Stimulated activated CD8-positive, alpha-beta memory T cell treated with anti-CD3 and anti-CD28 coated beads, Interleukin-15, amount 100 ng/mL, for 1 hour (primary cell): ENCODE measurements around the gene SOBP.
A peak's percentile ranks its signal among the peaks of the same experiment; 100 is the strongest.
"Not testable (repeated sequence)": the region's sequence is repeated elsewhere in the genome, so short reads cannot be mapped to it uniquely, and the experiment has no call there.

Experiments used
- DNase-seq: peaks from one replicate; pipeline ENCODE4 v3.0.0-alpha.2; 2020; ENCODE audit warnings: low read depth

SOBP gene, protein sequence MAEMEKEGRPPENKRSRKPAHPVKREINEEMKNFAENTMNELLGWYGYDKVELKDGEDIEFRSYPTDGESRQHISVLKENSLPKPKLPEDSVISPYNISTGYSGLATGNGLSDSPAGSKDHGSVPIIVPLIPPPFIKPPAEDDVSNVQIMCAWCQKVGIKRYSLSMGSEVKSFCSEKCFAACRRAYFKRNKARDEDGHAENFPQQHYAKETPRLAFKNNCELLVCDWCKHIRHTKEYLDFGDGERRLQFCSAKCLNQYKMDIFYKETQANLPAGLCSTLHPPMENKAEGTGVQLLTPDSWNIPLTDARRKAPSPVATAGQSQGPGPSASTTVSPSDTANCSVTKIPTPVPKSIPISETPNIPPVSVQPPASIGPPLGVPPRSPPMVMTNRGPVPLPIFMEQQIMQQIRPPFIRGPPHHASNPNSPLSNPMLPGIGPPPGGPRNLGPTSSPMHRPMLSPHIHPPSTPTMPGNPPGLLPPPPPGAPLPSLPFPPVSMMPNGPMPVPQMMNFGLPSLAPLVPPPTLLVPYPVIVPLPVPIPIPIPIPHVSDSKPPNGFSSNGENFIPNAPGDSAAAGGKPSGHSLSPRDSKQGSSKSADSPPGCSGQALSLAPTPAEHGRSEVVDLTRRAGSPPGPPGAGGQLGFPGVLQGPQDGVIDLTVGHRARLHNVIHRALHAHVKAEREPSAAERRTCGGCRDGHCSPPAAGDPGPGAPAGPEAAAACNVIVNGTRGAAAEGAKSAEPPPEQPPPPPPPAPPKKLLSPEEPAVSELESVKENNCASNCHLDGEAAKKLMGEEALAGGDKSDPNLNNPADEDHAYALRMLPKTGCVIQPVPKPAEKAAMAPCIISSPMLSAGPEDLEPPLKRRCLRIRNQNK

DNA sequence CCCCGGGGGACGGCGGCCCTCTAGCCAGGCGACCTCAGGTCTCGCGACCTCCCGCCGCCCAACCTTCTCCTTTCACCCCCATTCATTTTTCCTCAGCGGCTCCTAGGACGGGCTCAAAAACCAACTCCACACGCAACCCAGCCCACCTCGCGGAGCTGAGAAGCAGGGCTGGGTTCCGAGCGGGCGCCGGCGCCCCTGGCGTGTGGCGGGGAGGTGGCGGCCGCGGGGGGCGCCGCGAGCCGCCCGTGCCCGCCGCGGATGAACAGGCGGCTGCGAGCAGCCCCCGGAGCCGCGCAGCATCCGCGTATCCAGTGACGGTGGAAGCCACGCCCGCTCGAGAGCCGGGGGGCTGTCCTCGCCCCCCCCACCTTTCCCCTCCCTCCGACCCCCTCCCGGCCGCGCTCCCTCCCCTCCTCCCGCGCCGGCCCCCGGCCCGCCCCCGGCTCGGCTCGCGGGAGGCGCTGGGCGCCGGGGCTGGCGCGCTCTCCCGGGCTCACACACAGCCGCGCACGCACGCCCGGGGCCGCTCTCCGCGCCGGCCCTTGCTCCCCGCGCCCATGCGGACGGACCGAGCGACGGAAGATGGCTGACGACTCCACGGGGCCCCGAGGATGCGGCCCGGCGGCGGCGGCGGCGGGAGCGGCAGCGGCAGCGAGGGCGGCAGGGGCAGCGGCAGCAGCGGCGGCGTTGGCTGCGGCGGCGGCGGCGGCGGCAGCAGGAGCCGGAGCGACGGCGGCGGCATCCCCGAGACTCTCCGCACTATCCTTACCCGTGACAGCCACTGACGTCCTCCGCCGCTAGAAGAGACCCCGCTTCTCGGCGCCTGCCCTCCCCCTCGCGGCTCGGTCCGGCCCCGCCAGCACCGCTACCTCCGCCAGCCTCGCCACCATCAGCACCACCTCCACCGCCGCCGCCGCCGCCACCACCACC, at the start of gene SOBP:
Gene SOBP (plus strand): TSS at position 482 of the 930 bp plus-strand sequence. CDS start 500 bp downstream, outside the sequence.
- DNase-seq, result no peak

DNA sequence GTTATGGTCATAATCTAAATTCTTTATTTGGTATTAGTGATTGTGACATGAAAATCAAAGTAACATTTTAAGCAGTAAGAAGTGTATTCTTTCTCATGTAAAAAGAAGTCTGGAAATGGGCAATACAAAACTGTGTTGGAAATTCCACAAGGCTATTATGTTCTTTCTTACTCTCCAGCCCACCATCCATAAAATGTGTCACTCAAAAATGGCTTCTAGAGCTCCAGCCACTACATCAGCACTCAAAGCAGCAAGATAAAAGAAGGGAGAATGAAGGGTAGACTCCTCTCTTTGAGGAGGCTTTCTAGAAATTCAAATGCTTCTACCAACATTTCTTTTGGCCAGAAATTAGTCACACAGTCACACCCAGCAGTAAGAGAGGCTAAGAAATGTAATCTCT, 49.0 kb upstream of the SOBP start:
- no peak for DNase-seq

DNA sequence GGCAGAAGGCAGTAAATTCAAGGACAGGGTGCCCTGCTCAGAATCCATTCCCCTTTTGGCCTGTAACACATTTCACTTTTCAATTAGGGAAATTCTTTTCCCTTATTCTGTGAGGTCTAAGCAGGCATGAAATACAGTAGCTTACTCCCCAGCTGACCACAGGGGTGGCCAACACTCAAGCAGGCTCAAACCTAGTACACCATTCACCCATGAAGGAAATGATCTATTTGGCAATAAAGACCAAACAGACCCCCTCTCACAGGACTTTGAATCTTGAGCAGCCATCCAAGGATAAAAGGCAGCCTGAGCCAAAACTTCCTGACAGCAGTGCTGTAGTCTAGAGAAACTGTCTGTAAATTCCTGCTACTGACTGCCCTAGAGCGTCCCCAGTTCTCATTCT, 48.2 kb upstream of the SOBP start:
- DNase-seq, result no peak

DNA sequence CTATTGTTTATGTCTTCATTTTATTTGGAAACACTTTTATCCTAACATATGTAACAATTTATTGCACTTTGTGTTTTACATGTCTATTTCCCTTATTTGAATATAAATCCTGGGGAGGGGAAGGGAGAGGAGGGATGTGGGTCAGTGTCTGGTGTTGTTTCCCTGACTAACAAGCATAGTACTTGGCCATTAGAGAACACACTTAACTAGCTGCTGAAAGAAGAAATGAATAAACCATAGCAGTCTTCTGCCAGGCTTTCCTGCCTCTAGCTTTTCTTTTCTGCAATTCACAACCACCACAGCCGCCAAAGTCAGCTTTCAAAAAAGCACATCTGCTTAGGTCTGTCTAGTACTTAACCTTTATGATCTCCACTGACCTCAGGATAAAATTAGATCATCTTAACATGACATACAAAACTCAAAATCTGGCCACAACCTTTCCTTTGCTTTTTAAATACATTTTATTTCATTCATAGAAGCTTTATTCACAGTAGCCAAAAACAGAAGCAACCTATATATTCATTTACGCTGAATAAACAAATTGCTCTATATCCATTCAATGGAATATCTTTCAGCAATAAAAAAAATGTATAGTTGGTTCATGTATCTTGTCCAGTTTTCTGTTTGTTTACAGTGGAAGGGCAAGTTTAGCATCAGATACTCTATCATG, 46.8 kb upstream of the SOBP start:
- no peak for DNase-seq

DNA sequence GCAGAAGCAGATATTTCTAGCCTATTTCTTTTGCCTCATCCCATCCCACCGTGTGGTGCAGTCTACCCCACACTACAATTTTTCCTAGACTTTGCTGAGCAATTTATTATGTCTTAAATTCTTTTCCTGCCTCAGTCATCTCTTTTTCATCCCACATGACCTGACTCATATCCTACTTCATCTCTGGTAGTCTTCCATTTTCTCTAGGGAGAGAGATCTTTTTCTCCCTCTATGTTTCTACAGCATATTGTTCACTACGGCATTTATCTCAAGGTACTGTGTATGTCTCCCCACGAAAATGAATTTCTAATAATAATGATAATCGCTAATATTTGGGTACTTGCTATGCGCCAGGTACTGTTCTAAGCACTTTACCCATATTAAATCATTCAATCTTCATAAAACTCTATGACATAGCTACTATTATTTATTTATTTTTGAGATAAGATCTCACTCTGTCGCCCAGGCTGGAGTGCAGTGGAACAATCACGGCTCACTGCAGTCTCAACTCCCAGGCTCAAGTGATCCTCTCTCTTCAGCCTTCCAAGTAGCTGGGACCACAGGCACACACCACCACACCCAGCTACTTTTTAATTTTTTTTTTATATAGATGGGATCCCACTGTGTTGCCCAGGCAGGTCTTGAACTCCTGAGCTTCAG, 46.2 kb upstream of the SOBP start:
- no peak for DNase-seq

DNA sequence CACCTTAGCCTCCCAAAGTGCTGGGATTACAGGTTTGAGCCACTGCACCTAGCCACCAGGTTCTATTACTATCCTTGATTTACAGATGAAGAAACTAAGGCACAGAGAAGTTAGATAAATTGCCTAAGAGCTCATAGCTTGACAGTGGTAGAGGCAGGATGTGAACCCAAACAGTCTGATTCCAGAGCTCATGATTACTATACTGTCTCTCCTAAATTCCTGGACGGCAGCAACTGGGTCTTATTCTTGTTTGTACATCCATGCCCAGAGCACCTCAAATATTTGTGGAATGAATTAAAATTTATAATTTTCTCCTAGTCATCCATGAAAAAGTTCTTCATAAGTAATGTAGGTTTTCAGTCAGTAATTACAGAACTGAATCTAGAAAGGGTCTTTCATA, 45.6 kb upstream of the SOBP start:
- DNase-seq, result no peak

DNA sequence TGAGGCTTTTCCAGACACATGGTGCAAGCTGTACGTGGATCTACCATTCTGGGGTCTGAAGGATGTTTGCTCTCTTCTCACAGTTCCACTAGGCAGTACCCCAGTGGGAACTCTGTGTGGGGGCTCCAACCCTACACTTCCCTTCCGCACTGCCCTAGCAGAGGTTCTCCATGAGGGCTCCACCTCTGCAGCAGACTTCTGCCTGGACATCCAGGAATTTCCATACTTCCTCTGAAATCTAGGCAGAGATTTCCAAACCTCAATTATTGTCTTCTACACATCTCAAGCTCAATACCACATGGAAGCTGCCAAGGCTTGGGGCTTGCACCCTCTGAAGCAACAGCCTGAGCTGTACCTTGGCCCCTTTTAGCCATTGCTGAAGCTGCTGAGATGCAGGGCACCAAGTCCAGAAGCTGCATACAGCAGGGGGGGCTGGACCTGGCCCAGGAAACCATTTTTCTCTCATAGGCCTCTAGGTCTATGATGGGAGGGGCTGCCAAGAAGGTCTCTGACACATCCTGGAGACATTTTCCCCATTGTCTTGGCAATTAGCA, 42.2 kb upstream of the SOBP start:
- no peak for DNase-seq

DNA sequence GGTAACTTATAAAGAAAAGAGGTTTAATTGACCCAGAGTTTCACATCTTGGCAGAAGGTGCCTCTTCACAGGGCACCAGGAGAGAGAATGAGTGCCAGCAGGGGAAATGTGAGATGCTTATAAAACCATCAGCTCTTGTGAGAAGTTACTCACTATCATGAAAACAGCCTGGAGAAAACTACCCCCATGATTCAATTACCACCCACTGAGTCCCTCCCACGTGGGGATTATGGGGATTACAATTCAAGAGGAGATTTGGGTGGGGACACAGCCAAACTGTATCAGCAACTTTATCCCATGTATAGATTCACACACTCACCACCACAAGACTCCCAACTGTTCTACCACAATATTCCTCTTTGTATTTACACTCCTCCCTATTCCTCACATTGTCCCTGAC, 41.1 kb upstream of the SOBP start:
- DNase-seq, result no peak

DNA sequence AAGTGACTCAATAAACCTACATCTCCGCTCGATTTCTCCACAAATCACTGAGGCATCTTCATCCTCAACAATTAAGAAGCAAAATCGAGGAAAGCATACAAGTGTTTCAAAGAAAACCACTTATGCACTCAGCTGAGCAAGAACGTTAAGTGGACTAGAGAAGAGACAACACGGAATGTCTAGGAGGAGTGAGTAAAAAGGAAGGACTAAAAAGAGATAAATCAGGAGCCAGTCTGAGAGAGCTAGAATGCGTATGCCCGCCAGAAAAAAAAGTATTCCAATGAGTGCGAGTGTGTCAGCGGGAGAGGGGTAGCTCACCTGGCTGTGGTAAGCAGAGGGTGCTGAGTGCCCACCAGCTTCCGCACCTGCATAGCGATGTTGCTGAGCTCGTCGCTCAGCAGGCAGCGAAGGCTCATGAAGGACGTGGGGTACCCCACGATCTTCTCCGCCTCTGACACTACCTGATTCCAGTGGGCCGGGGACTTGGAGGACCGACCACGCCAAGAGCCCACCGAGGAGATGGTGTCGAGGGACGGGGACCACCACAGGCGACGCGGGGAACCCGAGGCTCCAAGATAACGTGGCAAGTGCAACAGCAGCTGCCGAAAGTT, 31.1 kb upstream of the SOBP start:
- no peak for DNase-seq

DNA sequence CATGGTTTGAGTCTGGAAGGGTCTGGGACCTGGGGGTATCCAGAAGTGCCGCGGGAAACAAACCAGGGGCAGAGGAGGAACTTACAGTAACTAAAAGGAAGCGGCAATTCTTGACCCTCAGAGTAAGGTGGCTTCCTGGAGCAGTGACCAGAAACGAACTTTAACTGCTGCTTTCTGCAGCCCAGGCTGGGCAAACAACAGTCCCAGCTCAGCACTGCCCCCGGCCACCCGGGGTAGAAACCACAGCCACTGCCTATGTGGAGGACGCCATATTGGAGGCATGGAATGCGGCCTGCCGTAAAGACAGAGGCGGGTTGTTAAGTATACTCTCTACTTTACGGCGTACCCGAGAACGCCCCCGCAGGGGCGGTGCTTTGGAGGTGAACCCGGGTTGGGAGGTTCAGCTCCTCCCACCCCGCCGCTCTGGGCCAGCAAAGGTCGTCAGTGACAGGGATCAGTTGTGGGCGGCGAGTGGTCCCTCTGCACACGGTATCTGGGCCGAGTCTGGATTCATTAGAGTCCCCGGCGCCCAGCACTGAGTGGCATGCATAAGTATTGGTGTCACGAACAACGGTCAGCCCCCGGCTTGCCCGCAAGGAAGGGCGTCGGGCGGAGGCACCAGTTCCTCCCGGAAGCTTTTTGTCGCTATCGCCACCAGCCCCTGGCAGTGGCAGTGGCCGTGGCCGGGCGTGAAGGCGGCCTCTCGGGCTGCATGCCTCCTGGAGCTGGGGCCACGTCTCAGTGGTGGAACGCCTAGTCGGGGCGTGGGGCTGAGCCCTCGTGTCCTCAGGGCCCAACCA, 30.4 kb upstream of the SOBP start, which contains the start of gene PDSS2:
Gene PDSS2 (minus strand): TSS at position 282 of the 800 bp plus-strand sequence. CDS start 279 bp downstream, at position 3.
- peak; percentile 97 for DNase-seq

DNA sequence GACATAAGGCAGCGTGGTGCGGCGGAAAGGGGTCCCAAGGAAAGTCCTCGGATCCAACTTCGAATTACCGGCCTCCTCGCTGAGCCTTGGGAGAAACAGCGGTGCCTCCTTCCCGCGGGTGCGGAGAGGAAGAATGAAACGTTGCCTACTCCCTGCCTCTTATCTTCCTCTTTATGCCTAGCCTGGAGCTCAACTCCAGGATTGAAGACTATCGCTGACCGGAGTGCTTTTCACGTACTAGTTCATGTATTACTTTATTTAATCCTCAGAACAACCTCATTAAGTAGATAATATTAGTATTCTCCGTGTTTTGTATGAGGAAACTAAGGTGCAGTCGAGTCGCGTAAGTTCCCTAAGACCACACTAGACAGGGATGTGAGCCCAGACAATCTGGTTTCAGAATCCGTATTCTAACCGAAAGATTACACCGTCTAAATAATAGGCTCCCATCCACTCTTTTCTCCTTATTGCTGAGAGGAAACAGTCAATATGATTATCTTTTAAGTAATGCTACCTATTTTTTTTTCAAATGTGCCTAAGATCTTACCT, 29.8 kb upstream of the SOBP start:
- no peak for DNase-seq

DNA sequence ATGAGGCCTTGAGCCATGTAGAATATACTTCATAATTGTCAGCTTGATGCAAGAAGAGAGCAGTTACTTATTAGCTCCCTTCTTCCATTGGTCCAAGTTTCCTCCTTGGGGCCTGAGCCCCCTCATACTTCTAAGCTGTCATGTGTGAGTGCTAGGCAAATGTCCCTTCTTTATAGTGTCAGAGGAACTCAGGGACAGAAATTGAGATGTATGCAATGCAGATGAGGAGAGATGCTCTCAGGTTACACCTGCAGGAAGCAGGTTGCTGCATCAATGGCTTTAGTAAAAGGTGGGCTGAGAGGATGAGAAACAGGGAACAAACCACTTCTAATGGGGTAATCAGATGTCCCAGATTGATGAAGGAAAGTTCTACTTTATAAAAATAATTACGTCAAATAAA, 23.9 kb upstream of the SOBP start:
- DNase-seq, result no peak

DNA sequence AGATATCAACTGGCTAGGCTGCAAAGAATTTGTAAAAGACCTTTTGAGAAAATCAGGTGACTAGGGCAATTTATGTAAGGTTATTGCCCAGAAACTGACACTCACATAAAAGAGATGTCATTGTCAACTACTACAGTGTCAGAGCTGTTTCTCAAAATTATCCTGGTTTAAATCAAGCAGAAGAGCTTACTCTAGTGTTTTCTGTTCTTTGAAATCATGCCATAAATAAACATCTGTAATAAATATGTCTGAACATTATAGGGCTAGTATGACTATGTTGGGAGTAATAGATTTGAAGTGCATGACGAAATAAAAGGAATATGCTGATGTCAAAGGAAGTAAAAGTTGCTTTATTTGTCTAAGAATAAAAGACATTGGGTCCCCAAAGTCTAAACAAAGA, 19.6 kb upstream of the SOBP start:
- DNase-seq, result no peak

DNA sequence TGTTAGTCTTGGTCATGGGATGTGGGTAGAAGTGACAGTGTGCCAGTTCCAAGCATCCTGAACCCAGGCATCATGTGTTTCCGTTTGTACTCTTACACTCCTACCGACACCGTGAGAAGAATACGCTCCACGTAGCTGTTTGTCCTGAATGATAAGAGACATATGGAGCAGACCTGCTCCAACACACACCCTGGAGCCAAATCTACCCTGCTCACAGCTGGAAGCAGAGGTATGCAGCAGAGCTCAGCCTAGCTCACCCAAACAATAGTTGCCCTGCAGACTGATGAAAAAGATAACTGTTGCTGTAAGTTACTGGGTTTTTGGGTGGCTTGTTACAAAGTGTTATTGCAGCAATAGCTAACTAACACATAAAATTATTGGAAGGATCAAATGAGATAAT, 16.3 kb upstream of the SOBP start:
- no peak for DNase-seq

DNA sequence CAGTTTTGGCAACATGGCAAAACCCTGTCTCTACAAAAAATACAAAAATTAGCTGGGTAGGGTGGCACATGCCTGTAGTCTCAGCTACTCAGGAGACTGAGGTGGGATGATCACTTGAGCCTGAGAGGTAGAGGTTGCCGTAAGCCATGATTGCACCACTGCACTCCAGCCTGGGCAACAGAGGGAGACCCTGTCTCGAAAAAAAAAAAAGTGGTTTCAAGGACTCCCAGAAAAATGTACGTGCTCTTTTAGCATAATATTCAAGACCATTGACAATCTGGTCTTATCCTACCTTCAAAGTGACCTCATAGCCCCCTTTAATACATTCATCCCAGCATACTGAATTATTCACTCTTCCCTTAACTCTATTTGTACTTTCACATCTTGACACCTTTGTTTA, 14.6 kb upstream of the SOBP start:
- DNase-seq, result not testable (repeated sequence)

DNA sequence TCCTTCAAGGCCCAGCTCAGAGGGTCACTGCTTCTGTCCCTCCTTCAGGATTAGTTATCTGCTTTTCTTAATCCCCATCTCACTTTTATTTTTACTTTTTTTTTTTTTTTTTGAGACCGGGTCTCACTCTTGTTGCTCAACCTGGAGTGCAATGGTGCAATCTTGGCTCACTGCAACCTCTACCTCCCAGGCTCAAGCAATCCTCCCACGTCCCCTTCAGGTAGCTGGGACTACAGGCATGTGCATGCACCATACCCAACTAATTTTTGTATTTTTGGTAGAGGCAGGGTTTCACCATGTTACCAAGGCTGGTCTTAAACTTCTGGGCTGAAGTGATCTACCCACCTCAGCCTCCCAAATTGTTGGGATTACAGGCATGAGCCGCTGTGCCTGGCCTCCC, 14.1 kb upstream of the SOBP start:
- DNase-seq, result not testable (repeated sequence)

DNA sequence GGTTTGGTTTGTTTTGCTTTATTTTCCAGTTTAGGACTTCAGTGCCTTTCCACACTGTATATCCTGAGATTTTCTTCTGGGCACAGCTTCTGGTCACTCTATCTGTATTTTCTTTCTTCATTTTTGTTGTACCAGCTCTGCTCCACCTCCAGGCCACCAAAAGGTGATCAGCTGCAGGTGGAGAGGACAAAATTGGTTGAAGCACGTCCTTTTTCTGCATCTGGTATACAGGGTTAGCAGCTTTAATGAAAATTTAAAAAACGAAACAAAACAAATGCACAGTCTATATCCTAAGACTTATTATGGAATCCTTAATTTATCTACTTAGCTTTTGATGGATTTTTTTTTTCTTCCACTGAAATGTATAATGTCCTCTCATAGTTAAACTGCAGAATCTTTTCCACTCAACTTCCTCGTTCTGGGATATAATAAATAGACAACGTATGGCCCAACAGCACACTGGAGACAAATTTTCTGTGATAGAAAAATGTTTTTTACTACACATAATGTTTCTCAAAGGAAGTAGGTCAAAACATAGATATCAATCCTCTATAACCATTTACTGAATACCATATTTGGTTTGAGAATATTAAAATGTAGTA, 10.7 kb upstream of the SOBP start:
- no peak for DNase-seq

DNA sequence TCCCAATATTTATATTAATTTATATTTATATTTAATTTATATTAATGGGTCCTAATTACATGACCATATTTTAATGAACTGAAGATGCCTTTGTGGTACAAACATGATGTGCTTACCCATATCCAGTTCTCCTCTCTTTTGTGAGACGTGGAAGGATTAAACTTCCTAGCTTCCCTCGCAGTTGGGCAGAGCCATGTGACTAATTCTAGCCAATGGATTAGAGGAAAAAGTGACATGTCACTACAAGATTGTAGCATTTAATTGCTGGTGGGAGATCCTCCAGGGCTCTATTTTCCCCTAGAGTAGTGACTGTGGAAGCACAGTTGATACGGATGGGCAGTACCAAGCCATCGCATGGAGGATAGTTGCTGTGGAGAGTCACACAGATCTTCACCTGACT, 4.8 kb upstream of the SOBP start:
- no peak for DNase-seq
